Activated naive CD4-positive, alpha-beta T cell treated with anti-CD3 and anti-CD28 coated beads, Interleukin-2, amount 50 U/mL, for 24 hours (primary cell): ENCODE results near the gene MAL.

Source experiments
- H3K27ac Mint-ChIP-seq: one replicate; pipeline ENCODE4 v1.8.0; 2021; ENCODE audit warnings: mild to moderate bottlenecking, mixed read lengths
- H3K27me3 Mint-ChIP-seq: one replicate; pipeline ENCODE4 v1.8.0; 2021; ENCODE audit warnings: mixed read lengths
- H3K36me3 Mint-ChIP-seq: one replicate; pipeline ENCODE4 v1.8.0; 2021; ENCODE audit warnings: mixed read lengths
- H3K4me1 Mint-ChIP-seq: one replicate; pipeline ENCODE4 v1.8.0; 2021; ENCODE audit warnings: mixed read lengths
- H3K4me3 Mint-ChIP-seq: one replicate; pipeline ENCODE4 v1.8.0; 2021; ENCODE audit warnings: mild to moderate bottlenecking, mixed read lengths
- H3K9me3 Mint-ChIP-seq: one replicate; pipeline ENCODE4 v1.8.0; 2021; ENCODE audit warnings: mixed read lengths

Gene MAL

GRCh38 chr2:95042472-95043271 is 17.2 kb downstream of the MAL start:
- H3K9me3 Mint-ChIP-seq = peaks cover 6% of the 10 kb centered on the region
- peak overlapping the region; percentile 56 for H3K27ac Mint-ChIP-seq
- peaks cover 92% of the 10 kb centered on the region for H3K4me1 Mint-ChIP-seq

GRCh38 chr2:95043300-95044093 is 18.0 kb downstream of the MAL start:
- peaks cover 4% of the 10 kb centered on the region for H3K9me3 Mint-ChIP-seq
- peaks cover 92% of the 10 kb centered on the region for H3K4me1 Mint-ChIP-seq
- H3K4me3 Mint-ChIP-seq = peak overlapping the region; percentile 24
- H3K27ac Mint-ChIP-seq = peak overlapping the region; percentile 69
- no peaks in the 10 kb centered on the region for H3K27me3 Mint-ChIP-seq
- peaks cover 8% of the 10 kb centered on the region for H3K36me3 Mint-ChIP-seq

More at GRCh38 chr2:95042472-95043271, 17.2 kb downstream of the MAL start:
- H3K27me3 Mint-ChIP-seq = no peaks in the 10 kb centered on the region
- peaks cover 16% of the 10 kb centered on the region for H3K36me3 Mint-ChIP-seq
- peak overlapping the region; percentile 24 for H3K4me3 Mint-ChIP-seq

GRCh38 chr2:95044601-95045000 is 19.1 kb downstream of the MAL start:
- Mint-ChIP-seq H3K4me3 (no peak overlapping the region), H3K9me3 (no peaks in the 10 kb centered on the region), H3K4me1 (peaks cover 89% of the 10 kb centered on the region), H3K27me3 (no peaks in the 10 kb centered on the region), H3K36me3 (peaks cover 4% of the 10 kb centered on the region), H3K27ac (no peak overlapping the region)

- no peaks in the 10 kb centered on the region for H3K9me3 Mint-ChIP-seq
- H3K36me3 Mint-ChIP-seq = peaks cover 7% of the 10 kb centered on the region
- no peaks in the 10 kb centered on the region for H3K27me3 Mint-ChIP-seq
- H3K4me1 Mint-ChIP-seq = peaks cover 92% of the 10 kb centered on the region
- peak overlapping the region; percentile 92 for H3K27ac Mint-ChIP-seq
- no peak overlapping the region for H3K4me3 Mint-ChIP-seq
Measured at GRCh38 chr2:95046371-95047112, 21.0 kb downstream of the MAL start.

GRCh38 chr2:95047629-95048510 is 22.4 kb downstream of the MAL start:
- Mint-ChIP-seq H3K9me3 (no peaks in the 10 kb centered on the region), H3K27ac (no peak overlapping the region), H3K27me3 (no peaks in the 10 kb centered on the region), H3K36me3 (peaks cover 9% of the 10 kb centered on the region), H3K4me1 (peaks cover 92% of the 10 kb centered on the region), H3K4me3 (no peak overlapping the region)

GRCh38 chr2:95048825-95049682 is 23.5 kb downstream of the MAL start:
- peaks cover 94% of the 10 kb centered on the region for H3K4me1 Mint-ChIP-seq
- H3K27me3 Mint-ChIP-seq = no peaks in the 10 kb centered on the region
- H3K27ac Mint-ChIP-seq = peak overlapping the region; percentile 35
- no peaks in the 10 kb centered on the region for H3K9me3 Mint-ChIP-seq
- H3K4me3 Mint-ChIP-seq = no peak overlapping the region
- peaks cover 12% of the 10 kb centered on the region for H3K36me3 Mint-ChIP-seq

- no peak overlapping the region for H3K4me3 Mint-ChIP-seq
- no peaks in the 10 kb centered on the region for H3K9me3 Mint-ChIP-seq
- peaks cover 93% of the 10 kb centered on the region for H3K4me1 Mint-ChIP-seq
- H3K36me3 Mint-ChIP-seq = peaks cover 12% of the 10 kb centered on the region
- H3K27ac Mint-ChIP-seq = peak overlapping the region; percentile 17
- H3K27me3 Mint-ChIP-seq = no peaks in the 10 kb centered on the region
Measured at GRCh38 chr2:95049683-95049955, 24.1 kb downstream of the MAL start.

GRCh38 chr2:95049961-95050360 is 24.5 kb downstream of the MAL start:
- H3K4me1 Mint-ChIP-seq = peaks cover 92% of the 10 kb centered on the region
- H3K4me3 Mint-ChIP-seq = no peak overlapping the region
- peaks cover 12% of the 10 kb centered on the region for H3K36me3 Mint-ChIP-seq
- no peaks in the 10 kb centered on the region for H3K9me3 Mint-ChIP-seq
- peak overlapping the region; percentile 17 for H3K27ac Mint-ChIP-seq
- no peaks in the 10 kb centered on the region for H3K27me3 Mint-ChIP-seq

- H3K27ac Mint-ChIP-seq = peak overlapping the region; percentile 17
- H3K36me3 Mint-ChIP-seq = peaks cover 12% of the 10 kb centered on the region
- H3K4me3 Mint-ChIP-seq = no peak overlapping the region
Measured at GRCh38 chr2:95050385-95051300, 25.1 kb downstream of the MAL start.

GRCh38 chr2:95051626-95052025 is 26.1 kb downstream of the MAL start:
- Mint-ChIP-seq H3K36me3 (peaks cover 12% of the 10 kb centered on the region), H3K9me3 (no peaks in the 10 kb centered on the region), H3K4me3 (peak overlapping the region; percentile 30), H3K27ac (peak overlapping the region; percentile 82), H3K4me1 (peaks cover 92% of the 10 kb centered on the region), H3K27me3 (no peaks in the 10 kb centered on the region)

More at GRCh38 chr2:95050385-95051300, 25.1 kb downstream of the MAL start:
- peaks cover 92% of the 10 kb centered on the region for H3K4me1 Mint-ChIP-seq
- no peaks in the 10 kb centered on the region for H3K9me3 Mint-ChIP-seq
- no peaks in the 10 kb centered on the region for H3K27me3 Mint-ChIP-seq

GRCh38 chr2:95052307-95052706 is 26.8 kb downstream of the MAL start:
- Mint-ChIP-seq H3K9me3 (no peaks in the 10 kb centered on the region), H3K27me3 (no peaks in the 10 kb centered on the region), H3K27ac (peak overlapping the region; percentile 82), H3K4me3 (no peak overlapping the region), H3K36me3 (peaks cover 12% of the 10 kb centered on the region), H3K4me1 (peaks cover 90% of the 10 kb centered on the region)

- H3K36me3 Mint-ChIP-seq = peaks cover 12% of the 10 kb centered on the region
- no peaks in the 10 kb centered on the region for H3K27me3 Mint-ChIP-seq
- H3K4me3 Mint-ChIP-seq = no peak overlapping the region
- no peaks in the 10 kb centered on the region for H3K9me3 Mint-ChIP-seq
- peak overlapping the region; percentile 51 for H3K27ac Mint-ChIP-seq
- peaks cover 85% of the 10 kb centered on the region for H3K4me1 Mint-ChIP-seq
Measured at GRCh38 chr2:95052804-95053479, 27.4 kb downstream of the MAL start.

GRCh38 chr2:95053543-95053942 is 28.0 kb downstream of the MAL start:
- peaks cover 84% of the 10 kb centered on the region for H3K4me1 Mint-ChIP-seq
- no peaks in the 10 kb centered on the region for H3K27me3 Mint-ChIP-seq
- no peak overlapping the region for H3K4me3 Mint-ChIP-seq
- H3K27ac Mint-ChIP-seq = peak overlapping the region; percentile 80
- no peaks in the 10 kb centered on the region for H3K9me3 Mint-ChIP-seq
- H3K36me3 Mint-ChIP-seq = peaks cover 12% of the 10 kb centered on the region
